NCI-H2107 (cell line): Measurements from ENCODE around the gene HDAC7.

ENCODE experiments used
- DNase-seq: peaks from one replicate; lab custom pipeline; 2025; lab: John Stamatoyannopoulos, UW

HDAC7 gene

DNA sequence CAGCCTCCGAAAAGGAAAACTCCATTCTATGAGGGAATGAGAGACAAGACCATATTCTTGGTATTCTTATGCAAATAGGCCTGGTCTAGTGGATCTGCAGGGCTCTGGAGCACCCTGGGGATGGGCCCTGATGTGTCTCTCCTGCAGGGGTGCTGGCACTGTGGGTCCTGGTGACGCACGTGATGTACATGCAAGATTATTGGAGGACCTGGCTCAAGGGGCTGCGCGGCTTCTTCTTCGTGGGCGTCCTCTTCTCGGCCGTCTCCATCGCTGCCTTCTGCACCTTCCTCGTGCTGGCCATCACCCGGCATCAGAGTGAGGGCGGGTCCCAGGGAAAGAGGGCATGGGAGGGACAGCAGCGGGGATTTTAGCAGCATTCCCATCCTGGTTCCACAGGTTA is 40.8 kb downstream of the HDAC7 start:
- DNase-seq = no peak

DNA sequence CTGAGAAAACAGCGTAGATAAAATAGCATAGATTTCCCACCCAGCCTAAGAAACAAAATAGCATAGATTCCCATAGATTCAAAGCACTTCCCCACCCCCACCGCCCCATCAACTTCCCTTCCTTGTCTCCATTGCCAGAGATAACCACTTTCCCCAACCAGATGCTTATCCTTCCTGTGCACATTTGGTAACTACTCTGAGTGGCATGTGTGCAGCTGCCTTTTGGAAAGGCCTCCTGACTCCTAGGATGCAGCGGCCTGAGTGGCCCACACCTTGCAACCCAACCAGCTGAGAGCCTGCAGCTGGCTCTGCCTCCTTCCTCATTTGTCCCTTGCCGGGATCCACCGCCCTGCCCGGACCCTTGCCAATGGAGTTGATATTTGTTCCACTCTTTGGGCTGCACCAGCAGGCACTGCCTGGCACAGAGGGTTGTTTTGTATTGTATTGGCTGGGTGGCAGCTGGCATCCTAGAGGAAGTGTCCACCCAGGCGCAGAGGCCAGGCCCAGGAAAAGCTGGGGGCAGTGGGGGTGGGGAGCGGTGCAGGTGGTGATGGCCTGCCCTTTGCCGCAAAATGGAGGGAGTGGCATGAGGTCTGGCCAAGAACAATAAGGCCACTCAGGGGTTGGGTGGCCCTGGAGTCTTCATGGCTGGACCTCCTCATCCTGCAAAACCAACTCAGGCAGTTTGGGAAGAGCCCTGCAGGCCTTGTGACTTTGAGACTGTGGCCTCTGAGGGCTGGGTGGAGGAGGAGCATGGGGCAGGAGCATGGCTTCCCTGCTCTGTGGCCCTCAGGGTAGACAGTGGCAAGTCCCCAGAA is 41.8 kb downstream of the HDAC7 start:
- no peak for DNase-seq

DNA sequence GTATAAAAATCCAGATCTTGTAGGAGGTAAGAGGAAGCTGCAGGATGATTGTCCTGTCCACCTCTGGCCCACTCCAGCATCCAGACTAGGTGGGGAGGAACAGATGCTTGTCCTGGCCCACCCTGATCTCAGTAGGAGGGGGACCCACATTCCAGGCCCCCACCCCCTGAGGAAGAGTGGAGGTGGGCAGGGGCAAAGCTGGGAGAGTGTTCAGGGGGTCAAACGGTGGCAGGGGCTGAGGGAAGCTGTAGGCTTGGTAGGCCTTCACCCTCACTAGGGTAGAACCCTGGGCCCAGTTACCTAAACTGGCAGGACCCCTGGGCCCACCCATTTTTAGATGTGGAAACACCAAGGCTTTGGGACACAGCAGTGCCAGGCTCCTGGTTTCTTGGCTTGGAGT is 42.6 kb downstream of the HDAC7 start:
- DNase-seq = no peak

DNA sequence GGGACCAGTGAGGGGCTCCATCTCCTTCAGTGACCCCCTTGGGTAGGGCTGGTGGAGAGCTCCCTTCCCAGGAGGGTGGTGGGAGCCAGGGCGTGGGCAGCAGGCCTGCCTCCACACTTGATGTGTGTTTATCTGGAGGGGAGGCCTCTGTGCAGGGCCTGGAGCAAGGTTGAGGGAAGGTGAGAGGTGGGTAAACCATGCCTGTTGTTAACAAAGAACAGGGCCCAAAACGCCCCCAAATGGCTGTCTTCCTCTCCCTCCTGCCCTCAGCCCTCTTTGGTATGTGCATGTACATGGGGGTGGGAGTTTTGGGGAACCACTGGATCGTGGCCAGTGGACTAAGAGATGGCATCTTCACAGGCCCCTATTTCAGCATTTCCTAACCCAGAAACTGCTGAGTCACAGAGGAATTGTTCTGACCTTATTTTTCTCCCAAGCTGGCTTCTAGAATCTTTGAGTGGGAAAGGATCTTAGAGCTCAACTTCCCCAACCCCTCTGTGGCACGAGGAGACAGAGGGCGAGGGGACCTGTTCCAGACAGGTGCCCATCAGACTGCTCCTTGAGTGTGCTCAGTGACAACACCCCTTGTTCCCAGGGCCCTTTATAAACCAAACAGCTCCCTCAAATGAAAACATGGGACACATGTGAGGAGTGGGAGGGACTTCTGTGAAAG is 43.1 kb downstream of the HDAC7 start:
- DNase-seq = no peak

DNA sequence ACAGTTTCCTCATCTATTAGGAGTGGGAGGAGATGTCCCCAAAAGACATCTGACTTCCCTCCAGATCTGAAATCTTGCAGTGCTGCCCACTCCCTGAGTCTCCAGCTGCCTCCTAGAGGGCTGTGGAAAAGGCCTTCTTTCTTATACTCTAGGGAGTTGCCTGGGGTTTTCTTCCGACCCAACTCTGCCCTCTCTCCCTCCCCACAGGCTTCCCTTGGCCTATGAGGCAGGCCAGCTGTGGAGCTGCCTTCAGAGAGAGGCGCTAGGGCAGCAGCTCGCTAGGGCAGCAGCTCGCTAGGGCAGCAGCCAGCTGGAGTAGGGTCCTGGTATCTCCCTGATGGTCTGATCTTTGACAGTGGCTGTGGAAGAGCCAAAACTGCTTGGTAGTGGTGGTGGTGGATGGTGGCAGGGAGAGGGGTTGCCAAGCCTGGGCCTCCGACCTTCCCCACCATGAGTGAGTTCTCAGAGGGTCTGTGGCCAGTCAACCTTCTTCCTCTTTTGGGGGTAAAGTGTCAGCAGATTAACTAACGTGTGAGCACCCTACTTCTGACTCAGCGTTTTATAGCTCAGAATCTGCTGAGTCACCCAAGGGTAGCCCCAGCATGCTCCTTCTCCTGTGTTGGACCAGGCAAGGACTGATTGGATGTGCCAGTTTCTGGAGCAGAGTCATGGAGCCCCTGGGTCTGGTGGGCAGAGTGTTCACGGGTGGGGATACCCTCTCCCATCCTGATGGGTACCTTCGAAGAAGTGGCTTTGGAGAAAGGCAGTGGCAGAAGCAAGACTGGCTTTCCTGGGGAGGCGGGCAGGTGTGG is 44.4 kb downstream of the HDAC7 start:
- DNase-seq = no peak

DNA sequence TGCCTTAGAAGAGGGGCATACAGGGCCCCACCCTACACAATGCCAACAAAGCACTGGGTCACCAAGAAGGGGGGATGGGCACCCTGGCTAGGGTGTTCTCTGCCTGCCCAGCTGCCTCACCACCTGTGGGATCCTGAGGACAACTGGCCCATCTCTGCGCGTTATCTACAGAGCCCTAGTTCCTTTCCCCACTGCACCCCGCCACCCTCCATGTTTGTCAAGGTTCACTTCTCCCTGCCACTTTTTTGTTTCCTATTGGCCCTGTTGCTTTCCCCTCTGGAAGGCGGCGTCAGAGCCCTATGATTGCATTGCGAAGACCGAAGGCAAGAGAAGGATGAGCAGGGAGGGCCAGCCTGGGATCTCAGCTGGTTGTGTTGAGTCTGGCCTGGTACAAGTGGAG is 45.0 kb downstream of the HDAC7 start:
- no peak for DNase-seq

DNA sequence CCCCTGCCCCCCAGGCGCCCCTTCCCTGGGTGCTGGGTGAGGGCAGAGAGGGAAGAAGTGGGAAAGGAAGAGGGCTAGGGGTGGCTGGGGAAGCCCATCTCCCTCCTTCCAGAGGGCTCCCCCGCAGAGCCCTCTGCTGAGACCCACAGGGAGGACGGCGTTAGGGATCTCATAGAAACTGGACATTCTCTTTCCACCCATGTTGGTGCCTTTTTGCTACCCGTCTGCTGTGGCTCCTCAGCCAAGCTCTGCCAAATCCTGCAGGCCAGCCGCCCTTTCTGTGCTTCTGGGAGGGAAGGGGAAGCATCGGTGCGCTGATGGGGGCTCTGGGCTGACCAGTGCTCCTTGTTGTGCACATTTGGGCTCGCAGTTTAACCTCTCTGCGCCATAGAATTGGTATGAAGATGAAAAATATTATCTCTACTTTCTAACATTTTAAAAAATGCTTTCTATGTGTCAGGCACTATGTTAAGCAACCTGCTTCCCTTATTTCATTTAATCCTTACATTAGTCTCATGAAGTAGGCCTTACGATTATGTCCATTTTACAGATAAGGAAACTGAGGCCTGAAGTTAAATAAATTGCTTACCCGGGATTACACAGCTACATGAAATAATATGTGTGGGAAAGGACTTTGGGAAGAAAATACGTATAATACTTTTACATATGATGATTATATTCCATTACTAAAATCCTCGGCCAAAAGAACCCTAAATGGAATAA is 45.7 kb downstream of the HDAC7 start:
- no peak for DNase-seq

DNA sequence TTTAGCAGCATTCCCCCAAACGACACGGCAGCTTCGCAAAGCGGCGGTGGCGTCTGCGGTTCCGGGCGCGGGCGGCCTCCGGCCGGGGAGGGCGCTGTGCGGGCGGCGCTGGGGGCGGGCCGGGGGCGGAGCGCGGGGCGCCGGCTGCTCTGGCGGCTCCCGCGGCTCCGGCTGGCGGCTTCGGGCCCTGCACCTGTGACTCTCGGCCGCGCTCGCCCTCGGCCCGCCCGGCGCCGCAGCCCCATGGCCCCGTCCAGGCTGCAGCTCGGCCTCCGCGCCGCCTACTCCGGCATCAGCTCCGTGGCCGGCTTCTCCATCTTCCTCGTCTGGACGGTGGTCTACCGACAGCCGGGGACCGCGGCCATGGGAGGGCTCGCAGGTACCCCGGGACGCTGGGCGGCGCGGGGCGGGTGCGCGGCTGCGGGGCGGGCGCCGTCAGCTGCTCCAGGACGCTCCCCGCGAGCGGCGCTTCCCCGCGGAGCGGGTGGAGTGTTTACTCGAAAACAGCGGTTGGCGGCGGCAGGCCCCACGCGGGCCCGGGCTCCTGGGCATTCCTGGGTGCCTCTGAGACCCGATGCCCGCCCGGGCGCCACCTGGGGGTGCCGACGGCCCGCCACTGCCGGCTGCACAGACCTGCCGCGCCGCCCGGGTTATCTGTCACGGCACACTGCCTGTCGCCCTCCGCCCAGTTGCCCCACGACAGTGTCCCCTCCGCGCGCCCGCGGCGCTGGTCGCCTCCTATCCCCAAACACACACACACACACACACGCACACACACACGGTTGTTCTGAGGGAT is 46.4 kb downstream of the HDAC7 start, which contains the start of gene SLC48A1:
Gene SLC48A1, plus strand, starts transcription at position 177 of the 796 bp plus-strand sequence. Its CDS starts 67 bp downstream, at position 244.
- DNase-seq = peak; percentile 42

DNA sequence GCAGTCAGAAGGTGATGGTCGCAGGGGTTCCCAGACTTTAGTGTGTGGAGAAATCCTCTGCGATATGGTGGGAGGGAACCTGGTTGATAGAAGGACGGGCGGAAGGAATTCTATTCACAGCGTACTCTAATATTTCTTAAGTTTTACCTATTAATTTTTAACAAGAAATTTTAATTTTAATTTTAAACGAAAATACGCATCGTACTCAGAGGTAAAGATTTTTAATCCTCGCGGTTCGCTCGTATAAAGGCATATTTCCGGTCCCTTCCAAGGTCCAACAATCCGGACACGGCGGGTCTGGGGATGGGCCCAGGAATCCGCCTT is 47.0 kb downstream of the HDAC7 start:
- no peak for DNase-seq

DNA sequence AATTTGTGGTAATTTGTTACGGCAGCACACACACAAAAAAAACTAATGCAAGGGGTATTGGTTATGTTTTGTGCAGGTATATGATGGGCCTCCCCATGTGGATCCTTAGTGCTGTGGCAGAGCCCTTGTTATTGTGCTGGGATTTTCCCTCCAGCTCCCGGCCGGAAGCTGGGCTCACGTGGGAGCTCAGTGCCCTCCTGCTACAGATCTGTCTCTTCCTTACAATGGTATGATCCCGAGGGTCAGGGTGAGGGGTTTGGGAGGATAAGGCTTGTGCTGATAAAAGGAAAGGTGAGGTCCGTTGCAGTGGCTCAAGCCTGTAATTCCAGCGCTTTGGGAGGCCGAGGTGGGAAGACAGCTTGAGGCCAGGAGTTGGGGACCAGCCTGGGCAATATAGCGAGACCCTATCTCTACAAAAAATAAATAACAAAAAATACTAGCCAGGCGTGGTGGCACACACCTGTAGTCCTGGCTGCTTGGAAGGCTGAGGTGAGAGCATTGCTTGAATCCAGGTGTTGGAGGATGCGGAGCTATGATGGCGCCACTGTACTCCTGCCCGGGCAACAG is 47.5 kb downstream of the HDAC7 start:
- no peak for DNase-seq

DNA sequence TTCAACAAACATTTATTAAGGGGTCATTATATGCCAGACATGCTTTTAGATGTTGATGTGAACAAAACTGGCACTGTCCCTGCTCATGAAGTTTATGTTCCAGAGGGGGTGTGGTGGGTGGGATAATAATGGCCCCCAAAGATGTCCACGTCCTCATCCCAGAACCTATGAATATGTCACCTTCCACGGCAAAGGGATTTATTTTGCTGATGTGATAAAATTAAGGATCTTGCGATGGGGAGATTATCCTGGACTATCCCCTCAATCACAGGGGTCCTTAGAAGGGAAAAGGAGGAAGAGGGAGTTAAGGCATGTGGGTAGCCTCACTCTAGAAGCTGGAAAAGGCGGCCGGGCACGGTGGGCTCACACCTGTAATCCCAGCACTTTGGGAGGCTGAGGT is 48.4 kb downstream of the HDAC7 start:
- DNase-seq = no peak

DNA sequence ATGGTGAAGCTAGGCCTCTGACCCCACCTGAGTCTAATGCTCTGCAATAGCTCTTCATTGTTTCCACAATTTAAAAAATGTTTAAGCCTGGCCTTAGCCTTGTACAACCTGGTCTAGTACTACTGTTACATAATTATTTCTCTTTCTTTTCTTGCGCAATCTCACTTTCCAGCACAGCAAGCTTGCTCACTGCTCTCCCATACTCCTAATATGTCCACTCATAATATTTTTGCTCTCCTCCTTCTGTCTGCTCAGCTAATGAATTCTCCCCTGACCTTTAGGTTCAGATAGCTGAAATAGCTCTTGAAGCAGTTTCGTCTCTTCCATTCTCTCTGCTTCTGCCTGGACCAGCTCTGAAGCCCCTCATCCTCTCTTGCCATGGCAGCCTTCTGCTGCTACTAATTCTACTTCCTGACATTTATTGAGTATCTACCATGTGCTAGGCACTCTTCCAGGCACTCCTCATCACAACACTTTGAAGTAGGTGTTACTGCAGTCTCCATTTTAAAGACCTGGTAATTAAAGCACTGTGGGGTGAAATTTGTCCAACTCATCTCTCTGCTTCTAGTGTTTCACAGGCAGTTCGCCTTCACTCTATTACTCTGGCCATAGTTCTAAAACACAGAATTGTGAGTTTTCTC is 49.5 kb downstream of the HDAC7 start:
- DNase-seq = no peak

DNA sequence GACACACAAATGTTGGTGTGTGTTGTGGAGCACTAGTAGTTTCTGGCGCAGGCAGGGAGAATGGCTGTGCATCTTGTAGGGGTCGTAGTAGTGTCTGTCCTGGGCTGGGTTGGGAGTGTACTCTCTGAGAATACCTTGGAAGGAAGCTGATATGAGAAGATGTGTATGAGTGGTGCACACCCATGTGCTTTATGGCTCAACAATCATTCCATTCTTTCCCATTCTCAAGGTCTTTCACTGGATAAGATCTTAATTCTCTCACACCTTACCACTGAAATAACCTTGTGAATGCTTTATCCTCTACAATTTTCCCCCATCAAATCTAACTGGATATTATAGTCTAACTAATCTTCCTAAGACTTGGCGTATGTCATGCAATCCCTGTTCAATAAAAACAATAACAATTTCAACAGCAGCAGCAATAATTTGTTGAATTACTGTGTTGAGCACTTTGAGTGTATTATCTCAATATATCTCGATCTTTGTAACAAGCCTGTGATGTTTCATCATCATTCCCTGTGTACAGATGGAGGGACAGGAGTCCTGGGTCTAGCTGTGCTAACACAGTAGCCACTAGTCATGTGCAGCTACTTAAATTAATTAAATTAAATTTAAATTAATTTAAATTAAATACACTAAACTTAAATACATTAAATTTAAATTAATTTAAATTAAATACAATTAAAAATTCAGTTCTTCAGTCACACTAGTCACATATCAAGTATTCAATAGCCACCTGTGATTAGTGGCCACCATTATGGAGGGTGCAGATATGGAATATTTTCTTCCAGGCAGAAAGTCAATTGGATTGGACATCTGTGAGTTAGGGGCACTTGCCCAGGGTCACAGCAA is 50.2 kb downstream of the HDAC7 start:
- no peak for DNase-seq

DNA sequence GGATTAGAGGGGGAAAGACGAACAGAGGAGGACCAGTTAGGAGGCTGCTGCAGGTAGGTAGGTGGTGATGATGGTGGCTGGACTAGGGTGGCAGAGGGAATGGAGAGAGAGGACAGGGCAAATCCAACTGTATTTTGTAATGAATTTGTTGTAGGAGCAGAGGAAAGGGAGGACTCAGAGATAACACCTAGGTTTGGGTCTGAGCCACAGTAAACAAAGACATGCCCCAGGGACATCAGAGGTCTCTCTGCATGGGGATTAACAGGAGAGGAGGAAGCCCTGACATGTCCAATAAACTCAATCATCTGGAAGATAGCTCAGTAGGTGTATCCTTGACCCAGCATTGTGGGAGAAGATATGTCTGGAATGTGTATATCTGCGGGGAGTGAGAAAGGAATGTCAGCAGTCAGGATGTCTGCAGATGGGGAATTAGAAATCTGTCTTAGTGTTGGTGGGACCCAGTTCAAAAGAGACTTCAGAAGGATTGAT is 51.3 kb downstream of the HDAC7 start:
- DNase-seq = no peak

DNA sequence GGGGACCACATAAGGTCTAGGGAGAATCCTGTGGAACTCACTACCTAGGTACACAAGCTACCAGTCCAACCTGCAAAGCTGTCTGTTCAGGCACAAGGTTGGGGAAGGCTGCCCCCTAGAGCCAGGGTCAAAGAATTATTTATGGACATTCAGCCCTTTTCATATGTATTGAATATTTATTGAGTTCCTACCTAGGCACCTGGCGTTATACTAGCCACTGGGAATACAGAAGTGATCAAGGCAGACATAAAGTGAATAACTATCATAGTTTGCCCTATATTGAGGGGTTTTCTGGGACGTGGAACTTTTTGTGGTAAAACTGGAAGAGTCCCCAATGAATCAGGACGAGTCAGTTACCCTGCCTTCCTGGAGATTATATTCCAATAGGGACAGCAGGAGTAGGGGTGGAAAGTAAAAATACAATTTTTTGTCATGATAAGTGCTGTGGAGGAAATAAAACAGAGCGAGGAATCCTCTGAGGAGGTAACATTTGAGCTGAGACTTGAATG is 52.4 kb downstream of the HDAC7 start:
- DNase-seq = no peak

DNA sequence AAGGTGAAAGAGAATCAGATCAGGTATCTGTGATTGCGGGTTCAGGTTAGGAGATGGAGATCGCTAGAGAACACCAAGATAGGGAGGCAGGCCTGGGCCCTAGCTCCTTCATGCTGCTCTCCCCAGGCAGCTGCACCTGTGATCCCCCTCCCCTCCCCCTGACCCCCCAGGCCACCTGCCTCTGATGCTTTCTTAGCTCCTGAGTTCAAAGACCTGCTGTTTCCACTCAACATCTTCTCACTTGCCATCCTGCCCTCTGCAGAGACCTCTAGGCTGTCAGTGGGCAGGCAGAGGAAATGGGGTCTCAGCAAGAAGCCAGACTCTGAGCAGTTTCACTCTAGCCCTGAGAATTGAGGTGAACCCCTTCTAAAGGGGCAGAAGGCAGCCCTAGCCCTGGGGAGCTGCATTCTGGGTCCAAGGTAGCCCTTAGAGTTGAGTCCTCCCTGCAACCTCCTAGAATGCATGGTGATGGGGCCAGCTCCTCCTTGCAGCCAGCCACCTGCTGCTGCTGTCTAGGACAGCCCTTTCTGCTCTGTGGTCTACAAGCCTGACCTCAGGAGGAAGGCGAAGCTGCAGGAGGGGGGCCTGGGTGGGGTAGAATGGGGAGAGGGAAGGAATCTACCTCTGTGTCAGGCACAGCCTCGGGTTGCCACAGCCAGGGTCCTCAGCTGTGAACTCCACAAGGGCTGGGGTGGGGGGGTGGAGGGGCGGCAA is 53.0 kb downstream of the HDAC7 start:
- DNase-seq = no peak

DNA sequence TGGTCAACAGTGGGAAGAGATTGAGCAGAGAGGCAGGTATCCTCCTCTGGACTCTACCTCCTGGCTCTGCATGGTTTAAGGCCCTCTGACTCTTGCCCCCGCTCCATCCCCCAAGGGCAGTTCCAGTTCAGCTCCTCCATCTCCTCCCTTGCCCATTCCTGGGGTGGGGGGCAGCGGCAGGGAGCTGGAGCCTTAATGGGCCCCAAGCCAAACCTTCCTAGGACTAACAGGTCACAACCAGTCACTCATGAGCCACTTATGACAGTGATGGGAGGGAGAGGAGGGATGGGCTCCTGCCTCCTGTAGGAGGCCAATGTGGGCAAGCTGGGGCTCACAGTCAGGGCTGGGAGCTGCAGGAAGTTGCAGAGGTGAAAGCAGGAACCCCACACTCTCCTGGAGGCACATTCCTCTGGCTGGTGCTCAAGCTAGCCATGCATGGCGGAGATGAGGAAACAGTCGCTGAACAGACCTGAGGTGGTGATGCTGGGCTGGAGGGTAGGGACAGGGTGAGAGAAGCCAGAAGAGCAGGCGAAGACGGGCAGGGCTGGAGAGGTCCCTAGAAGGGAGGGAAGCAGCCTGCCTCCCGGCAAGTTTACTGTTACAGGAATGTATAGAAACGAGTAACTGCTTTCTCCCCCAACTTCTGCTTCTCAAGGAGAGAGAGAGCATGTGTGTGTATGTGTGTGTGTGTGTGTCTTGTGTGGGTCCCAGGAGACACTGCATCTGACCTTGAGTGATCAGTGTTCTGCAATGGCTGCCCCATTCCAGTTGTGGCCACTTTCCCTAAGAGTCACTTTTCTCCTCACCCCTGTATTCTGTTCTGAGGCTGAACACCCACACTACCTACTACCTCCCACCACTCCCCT is 56.0 kb downstream of the HDAC7 start:
- DNase-seq = no peak
